HG03097 (cell line): ENCODE data around the gene MVB12B.

Source experiments
- ATAC-seq: cut with Tn5 transposase; IDR thresholded peaks from one replicate; pipeline ENCODE4 v1.9.1; 2021; ENCODE audit not compliant: unreplicated experiment, low FRiP score

MVB12B gene

GRCh38 chr9:126483468-126484073 lies 156.9 kb downstream of the MVB12B start:
- no peak for ATAC-seq

GRCh38 chr9:126485662-126486061 lies 159.0 kb downstream of the MVB12B start:
- no peak for ATAC-seq

GRCh38 chr9:126486276-126486675 lies 159.6 kb downstream of the MVB12B start:
- ATAC-seq = no peak

GRCh38 chr9:126487856-126488255 lies 161.2 kb downstream of the MVB12B start:
- ATAC-seq = no peak

GRCh38 chr9:126488310-126488709 lies 161.7 kb downstream of the MVB12B start:
- ATAC-seq = no peak

- no peak for ATAC-seq
Observed at GRCh38 chr9:126488881-126489404, 162.3 kb downstream of the MVB12B start.

GRCh38 chr9:126489581-126490213 lies 163.1 kb downstream of the MVB12B start:
- ATAC-seq = no peak

GRCh38 chr9:126490214-126490631 lies 163.6 kb downstream of the MVB12B start:
- no peak for ATAC-seq

GRCh38 chr9:126490871-126491567 lies 164.4 kb downstream of the MVB12B start:
- ATAC-seq = no peak

- no peak for ATAC-seq
Observed at GRCh38 chr9:126491568-126491879, 164.9 kb downstream of the MVB12B start.

- ATAC-seq = no peak
Observed at GRCh38 chr9:126491949-126492348, 165.3 kb downstream of the MVB12B start.

GRCh38 chr9:126494264-126494663 lies 167.6 kb downstream of the MVB12B start:
- ATAC-seq = no peak

GRCh38 chr9:126494746-126495145 lies 168.1 kb downstream of the MVB12B start:
- ATAC-seq = no peak

GRCh38 chr9:126495411-126496180 lies 169.0 kb downstream of the MVB12B start:
- no peak for ATAC-seq

- ATAC-seq = no peak
Observed at GRCh38 chr9:126496181-126496576, 169.6 kb downstream of the MVB12B start.

GRCh38 chr9:126496781-126497659 lies 170.4 kb downstream of the MVB12B start:
- no peak for ATAC-seq

- ATAC-seq = no peak
Observed at GRCh38 chr9:126497660-126498275, 171.1 kb downstream of the MVB12B start.

GRCh38 chr9:126498331-126498730 lies 171.7 kb downstream of the MVB12B start:
- no peak for ATAC-seq

GRCh38 chr9:126499005-126499910 lies 172.6 kb downstream of the MVB12B start:
- no peak for ATAC-seq
